A673 (cell line): ENCODE measurements around the gene AGT. TPM values are rescaled to one million over a fixed set of nuclear protein-coding genes. Genes with fewer than 3 reads are reported as not detected.

Source experiments
- BruUV-seq: library from RNA; stranded (reverse); fragments of 400-500 nt; replicated peaks from 2 replicates; lab custom pipeline; 2021; lab: Mats Ljungman, UMichigan
- CTCF ChIA-PET: fragments of 300-600 bp; sonication (Branson Sonifier 250); formaldehyde crosslinking; loops from one replicate; lab custom pipeline; 2022; ENCODE audit warnings: antibody characterized with exemption; lab: Charles Lee
- POLR2A ChIA-PET: fragments of 300-600 bp; sonication (Branson Sonifier 250); formaldehyde crosslinking; loops from one replicate; lab custom pipeline; 2022; ENCODE audit warnings: antibody characterized with exemption; ENCODE audit not compliant: low non-redundant PET; lab: Charles Lee
- DNase-seq: peaks from one replicate; pipeline ENCODE4 v3.0.0-alpha.2; 2015; ENCODE audit warnings: low spot score
- H3K27ac ChIP-seq: fragments of 200-600 bp; sonication (generic); 2 replicates; pipeline ENCODE4 v1.5.1; 2016; ENCODE audit warnings: mixed run types, low read depth, mild to moderate bottlenecking, mixed read lengths, antibody characterized with exemption, low read length; ENCODE audit not compliant: poor library complexity, severe bottlenecking
- H3K27me3 ChIP-seq: fragments of 200-600 bp; sonication (generic); replicated peaks from 2 replicates; pipeline ENCODE4 v1.6.1; 2017; ENCODE audit warnings: mixed run types, low read depth, mild to moderate bottlenecking, mixed read lengths, antibody characterized with exemption, low read length; ENCODE audit not compliant: insufficient read depth, poor library complexity
- H3K36me3 ChIP-seq: fragments of 200-600 bp; sonication (generic); 2 replicates; pipeline ENCODE4 v1.6.1; 2016; ENCODE audit warnings: mixed run types, mild to moderate bottlenecking, mixed read lengths, antibody characterized with exemption, low read length; ENCODE audit not compliant: insufficient read depth, poor library complexity, severe bottlenecking
- H3K4me1 ChIP-seq: fragments of 200-600 bp; sonication (generic); 2 replicates; pipeline ENCODE4 v1.6.1; 2017; ENCODE audit warnings: mixed run types, mild to moderate bottlenecking, mixed read lengths, antibody characterized with exemption, low read length; ENCODE audit not compliant: insufficient read depth, poor library complexity, severe bottlenecking
- H3K4me3 ChIP-seq: fragments of 200-600 bp; sonication (generic); 2 replicates; pipeline ENCODE4 v1.5.1; 2016; ENCODE audit warnings: low read depth, mixed run types, mild to moderate bottlenecking, mixed read lengths, low read length; ENCODE audit not compliant: poor library complexity, severe bottlenecking
- H3K9me3 ChIP-seq: fragments of 200-600 bp; sonication (generic); 2 replicates; pipeline ENCODE4 v1.6.1; 2016; ENCODE audit warnings: mixed run types, low read depth, mild to moderate bottlenecking, mixed read lengths, antibody characterized with exemption, low read length; ENCODE audit not compliant: poor library complexity, severe bottlenecking
- CTCF ChIP-seq: fragments of 300-800, 200-600 bp; sonication (generic); conservative IDR thresholded peaks from 2 replicates; pipeline ENCODE4 v1.5.1; 2017; ENCODE audit warnings: low read depth, mild to moderate bottlenecking, antibody characterized with exemption, low read length, moderate library complexity, mixed read lengths
- EZH2 ChIP-seq: fragments of 200-600 bp; sonication (generic); IDR thresholded peaks from 2 replicates; pipeline ENCODE4 v1.6.1; 2017; ENCODE audit warnings: borderline replicate concordance, low read depth, mild to moderate bottlenecking, mixed read lengths, antibody characterized with exemption, low read length; ENCODE audit not compliant: poor library complexity, severe bottlenecking
- intact Hi-C: fragments of 100-400 bp; cut with micrococcal nuclease; formaldehyde crosslinking; loops from one replicate; pipeline ENCODE4 v1.10.0; 2022; ENCODE audit not compliant: unreplicated experiment
- total RNA-seq: library from RNA; stranded (reverse); gene quantifications from 2 replicates; pipeline ENCODE4 v1.2.3, GENCODE V29; 2021

The AGT gene
- total RNA-seq, 1 experiment from 2014 or later = not detected

GRCh38 chr1:230705289-230706019 lies 8.5 kb downstream of the AGT start:
- BruUV-seq = no TSS peak
- H3K36me3 ChIP-seq = no peaks in the 10 kb centered on the region
- H3K27me3 ChIP-seq = no peaks in the 10 kb centered on the region
- H3K27ac ChIP-seq = no peak overlapping the region
- TF ChIP-seq CTCF = no peak
- no peak for TF ChIP-seq EZH2
- H3K4me1 ChIP-seq = no peaks in the 10 kb centered on the region
- no peak for DNase-seq
- ChIA-PET CTCF (no interaction called here), POLR2A (no interaction called here)
- intact Hi-C loops = no loop called here
- no peaks in the 10 kb centered on the region for H3K9me3 ChIP-seq
- no peak overlapping the region for H3K4me3 ChIP-seq

GRCh38 chr1:230704830-230705229 lies 9.1 kb downstream of the AGT start:
- H3K27me3 ChIP-seq = no peaks in the 10 kb centered on the region
- BruUV-seq = no TSS peak
- H3K4me3 ChIP-seq = no peak overlapping the region
- intact Hi-C loops = no loop called here
- CTCF ChIA-PET = no interaction called here
- no peaks in the 10 kb centered on the region for H3K9me3 ChIP-seq
- no peak for TF ChIP-seq CTCF
- no peak for TF ChIP-seq EZH2
- no peak overlapping the region for H3K27ac ChIP-seq
- H3K4me1 ChIP-seq = no peaks in the 10 kb centered on the region
- POLR2A ChIA-PET = no interaction called here
- no peaks in the 10 kb centered on the region for H3K36me3 ChIP-seq
- no peak for DNase-seq

GRCh38 chr1:230703679-230704385 lies 10.1 kb downstream of the AGT start:
- Histone ChIP-seq H3K27ac (no peak overlapping the region), H3K4me1 (no peaks in the 10 kb centered on the region), H3K9me3 (no peaks in the 10 kb centered on the region), H3K36me3 (no peaks in the 10 kb centered on the region), H3K27me3 (no peaks in the 10 kb centered on the region), H3K4me3 (no peak overlapping the region)
- ChIA-PET POLR2A (interaction anchor here (0.6 kb wide), 1 partner anchor 1060 kb away, joined by 3 read pairs; no protein-coding TSS in a partner anchor), CTCF (no interaction called here)
- no TSS peak for BruUV-seq
- no peak for DNase-seq
- TF ChIP-seq EZH2 (no peak), CTCF (no peak)
- intact Hi-C loops = no loop called here
